Motor neuron (in vitro differentiated cells): ENCODE measurements around the gene THAP4. TPM values are rescaled to one million over a fixed set of nuclear protein-coding genes. Genes with fewer than 3 reads are reported as not detected.

ENCODE experiments used
- ATAC-seq, 8 experiments: fragments of 200-7000 bp; cut with Tn5 transposase; replicated peaks in 6 of 8; 2 replicates each; pipeline ENCODE4 v1.8.0; 2021; ENCODE audit warnings: mild to moderate bottlenecking in 8 of 8, moderate library complexity in 8 of 8
- H3K27ac ChIP-seq, 2 donors: fragments of 250-450 bp; sonication (Bioruptor Pico); 2 replicates each; pipeline ENCODE4 v1.9.0; 2021; ENCODE audit warnings: antibody characterized with exemption in 2 of 2, mild to moderate bottlenecking in 2 of 2, moderate library complexity in 1 of 2
- H3K4me1 ChIP-seq, 2 donors: fragments of 250-450 bp; sonication (Bioruptor Pico); replicated peaks in 1 of 2; 2 replicates each; pipeline ENCODE4 v1.6.1; 2021; ENCODE audit warnings: antibody characterized with exemption in 2 of 2, mild to moderate bottlenecking in 2 of 2, moderate library complexity in 1 of 2
- H3K4me3 ChIP-seq, 5 donors: fragments of 250-450 bp; sonication (Bioruptor Pico); 2 replicates each; pipeline ENCODE4 v1.9.0; 2021; ENCODE audit warnings: antibody characterized with exemption in 5 of 5, mild to moderate bottlenecking in 5 of 5, moderate library complexity in 4 of 5
- WGBS, 10 experiments: fragments of 450-650 bp; shearing (Covaris generic); methylation state at CpG; one replicate each; pipeline ENCODE4 v1.0.0; 2022; 5-methylcytosine and 5-hydroxymethylcytosine counted together
- in situ Hi-C, 9 experiments: fragments of 400-800 bp; cut with MboI; loops; one replicate each; pipeline ENCODE4 v1.15.0; 2021; ENCODE audit warnings: low sequenced_read_pairs in 9 of 9, low pct_unique_long_range_greater_than_20kb in 2 of 9; ENCODE audit not compliant: unreplicated experiment in 9 of 9
- total RNA-seq, 8 experiments: library from RNA; unstranded; fragments of 300-600 nt; gene quantifications; 2 replicates each; pipeline versions ENCODE4 v1.2.3 to v1.2.4, GENCODE V29; 2022

Gene THAP4
- total RNA-seq, 8 experiments from 2014 or later: 39.2 to 72.1 (median 48.9) TPM

DNA sequence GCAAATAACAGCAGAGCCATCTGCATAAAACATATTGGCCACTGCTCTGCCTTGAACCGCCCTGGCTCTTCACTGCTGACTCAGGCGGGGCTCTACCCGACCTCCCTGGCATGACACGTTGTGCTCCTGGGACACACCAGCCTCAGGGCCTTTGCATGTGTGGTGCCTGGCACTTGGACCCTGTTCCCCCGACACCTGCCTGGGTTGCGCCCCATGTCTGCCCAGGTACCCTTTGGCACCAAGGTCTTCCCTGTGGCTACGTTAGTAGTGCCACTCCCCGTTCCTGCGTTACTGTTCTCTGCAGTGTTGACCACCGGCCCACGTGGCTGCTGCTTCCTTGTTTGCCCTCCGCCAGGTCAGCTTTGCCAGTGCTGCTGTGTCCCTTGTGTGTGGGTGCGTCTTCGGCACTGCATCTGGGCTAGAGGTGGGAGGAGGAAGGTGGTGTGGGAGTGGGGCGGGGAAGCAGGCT, 20.9 kb upstream of the THAP4 start:
- peak in 2 of 8 experiments; percentile 84 to 85 for ATAC-seq
- Histone ChIP-seq H3K4me1 (no peaks in the 10 kb centered on the region), H3K4me3 (no peak overlapping the region), H3K27ac (no peak overlapping the region)
- 60 to 100% (median 85%) methylated on average over 1 to 6 of the region's 15 CpGs; no CpG with 5 or more reads in 4 of the 10 experiments for WGBS, 10 experiments
- in situ Hi-C loops: no loop called here

DNA sequence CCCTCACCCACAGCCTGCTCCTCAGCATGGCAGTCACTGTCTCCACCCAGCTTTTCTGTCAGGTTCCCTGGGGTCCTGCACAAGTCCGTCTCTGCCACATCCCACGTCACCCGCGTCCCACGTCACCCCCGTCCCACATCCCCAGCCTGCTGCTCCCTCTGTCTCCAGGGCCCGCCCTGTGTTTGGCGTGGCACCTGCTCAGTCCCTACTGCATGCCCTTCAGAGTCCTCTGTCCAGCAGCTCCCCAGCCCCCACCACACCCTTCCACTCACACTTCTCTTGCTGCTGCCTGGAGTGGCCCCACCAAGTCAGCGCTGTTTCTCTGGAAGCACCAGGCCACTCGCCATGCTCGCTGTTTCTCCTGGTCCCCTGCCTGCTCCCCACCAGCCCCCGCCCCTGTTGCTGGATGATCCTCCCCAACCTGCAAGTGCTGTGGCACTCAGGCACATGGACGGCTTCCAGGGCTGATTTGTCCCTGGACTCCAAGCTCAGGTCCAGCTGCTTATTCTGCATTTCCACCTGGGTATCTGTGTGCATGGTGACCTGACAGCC, 19.3 kb upstream of the THAP4 start:
- in situ Hi-C loops: no loop called here
- ATAC-seq: peak in 1 of 8 experiments; percentile 5
- no CpG with 5 or more reads among the region's 13 CpGs for WGBS, 10 experiments

DNA sequence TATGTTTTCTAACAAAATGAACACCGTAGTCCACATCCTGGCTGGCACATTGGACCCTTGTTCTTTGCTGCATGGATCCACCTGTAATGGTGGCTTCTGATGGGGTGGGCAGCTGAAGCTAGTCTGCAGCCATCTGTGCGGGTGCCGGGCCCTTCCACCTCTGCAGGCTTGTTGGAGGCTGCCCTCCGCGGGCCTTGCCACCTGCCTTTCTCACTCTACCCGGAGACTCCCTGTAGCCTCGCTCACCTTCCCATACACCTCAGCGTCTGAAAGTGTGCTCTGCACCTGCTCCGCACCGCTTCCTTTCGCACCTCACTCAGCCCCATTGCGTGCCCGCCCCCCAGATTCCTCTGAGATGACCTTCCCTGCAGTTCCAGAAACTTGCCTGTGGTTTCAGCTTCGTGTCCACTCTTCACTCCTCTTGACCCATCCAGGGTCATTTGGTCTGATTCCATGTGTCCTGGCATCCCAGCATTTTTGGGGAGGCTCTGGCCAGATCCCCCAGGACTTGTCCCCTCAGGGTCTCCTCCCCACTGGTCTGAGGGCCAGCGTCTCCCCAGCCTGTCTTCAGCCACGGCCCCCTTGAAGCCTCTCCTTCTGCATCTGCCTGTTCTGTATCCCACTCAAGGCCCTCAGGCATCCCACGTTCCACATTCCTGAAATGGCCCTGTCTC, 18.7 kb upstream of the THAP4 start:
- in situ Hi-C loops: no loop called here
- ATAC-seq: peak in 1 of 8 experiments; percentile 10

More for the DNA sequence above, 19.3 kb upstream of the THAP4 start:
- Histone ChIP-seq H3K4me1 (no peaks in the 10 kb centered on the region), H3K4me3 (no peak overlapping the region), H3K27ac (no peak overlapping the region)

GRCh38 chr2:241654551-241654950, 17.6 kb upstream of the THAP4 start:
- Histone ChIP-seq H3K27ac (no peak overlapping the region), H3K4me1 (no peaks in the 10 kb centered on the region), H3K4me3 (no peak overlapping the region)
- in situ Hi-C loops: no loop called here
- no peak for ATAC-seq
- WGBS, 10 experiments: 90 to 100% (median 100%) methylated on average over 1 to 6 of the region's 12 CpGs; no CpG with 5 or more reads in 3 of the 10 experiments

More for the DNA sequence above, 18.7 kb upstream of the THAP4 start:
- WGBS, 10 experiments: 60 to 100% (median 97%) methylated on average over 1 to 12 of the region's 17 CpGs; no CpG with 5 or more reads in 1 of the 10 experiments
- H3K27ac ChIP-seq: no peak overlapping the region
- H3K4me1 ChIP-seq: no peaks in the 10 kb centered on the region
- no peak overlapping the region for H3K4me3 ChIP-seq

DNA sequence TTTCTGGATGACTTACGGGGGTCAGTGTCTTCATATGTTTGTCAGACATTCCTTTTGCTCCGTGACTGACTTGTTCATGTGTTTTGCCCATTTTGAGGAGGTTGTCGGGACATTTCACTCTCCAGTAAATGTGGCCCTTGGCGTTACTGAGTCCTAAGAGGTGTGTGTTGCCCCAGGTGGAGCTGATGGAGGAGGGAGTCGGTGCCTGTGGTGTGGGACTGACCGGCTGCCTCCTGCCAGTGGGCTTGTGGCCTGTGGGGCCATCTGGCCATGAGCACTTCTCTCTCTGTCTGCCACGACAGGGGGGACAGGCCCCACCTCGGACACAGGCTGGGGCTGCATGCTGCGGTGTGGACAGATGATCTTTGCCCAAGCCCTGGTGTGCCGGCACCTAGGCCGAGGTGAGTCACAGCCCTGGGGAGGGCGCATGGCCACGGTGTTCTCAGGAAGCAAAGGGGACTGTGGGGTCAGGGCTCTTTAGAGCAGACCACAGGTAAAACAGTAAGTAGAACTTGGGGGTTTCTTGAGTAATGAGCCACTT, 16.3 kb upstream of the THAP4 start:
- Histone ChIP-seq H3K27ac (no peak overlapping the region), H3K4me3 (no peak overlapping the region), H3K4me1 (peaks cover 7 to 10% of the 10 kb centered on the region in 2 donors)
- 83 to 100% (median 98%) methylated on average over 1 to 7 of the region's 13 CpGs; no CpG with 5 or more reads in 2 of the 10 experiments for WGBS, 10 experiments
- in situ Hi-C loops: no loop called here
- ATAC-seq: no peak

DNA sequence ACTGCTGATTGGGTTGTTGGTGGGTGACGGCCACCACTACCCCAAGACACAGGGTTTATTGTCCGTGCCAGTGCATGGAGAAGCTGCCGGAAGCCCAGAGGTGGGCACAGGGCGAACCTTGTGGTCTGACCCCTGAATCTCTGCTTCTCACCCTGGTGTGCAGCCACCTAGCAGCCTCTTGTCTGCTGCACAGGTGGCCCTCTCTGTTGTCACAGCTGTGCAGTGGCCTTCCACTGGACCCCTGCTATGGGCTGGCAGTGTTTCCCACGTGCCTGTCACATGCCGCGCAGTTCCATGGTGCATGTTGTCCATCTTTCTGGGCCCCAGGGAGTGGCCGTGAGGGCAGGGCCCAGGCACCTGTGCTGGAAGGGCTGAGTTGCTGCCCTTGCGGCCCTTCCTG, 15.8 kb upstream of the THAP4 start:
- Histone ChIP-seq H3K4me3 (no peak overlapping the region), H3K27ac (no peak overlapping the region), H3K4me1 (peaks cover 10 to 15% of the 10 kb centered on the region in 2 donors)
- no peak for ATAC-seq
- in situ Hi-C loops: no loop called here
- WGBS, 10 experiments: 90 to 100% (median 93%) methylated on average over 1 to 6 of the region's 9 CpGs; no CpG with 5 or more reads in 5 of the 10 experiments

DNA sequence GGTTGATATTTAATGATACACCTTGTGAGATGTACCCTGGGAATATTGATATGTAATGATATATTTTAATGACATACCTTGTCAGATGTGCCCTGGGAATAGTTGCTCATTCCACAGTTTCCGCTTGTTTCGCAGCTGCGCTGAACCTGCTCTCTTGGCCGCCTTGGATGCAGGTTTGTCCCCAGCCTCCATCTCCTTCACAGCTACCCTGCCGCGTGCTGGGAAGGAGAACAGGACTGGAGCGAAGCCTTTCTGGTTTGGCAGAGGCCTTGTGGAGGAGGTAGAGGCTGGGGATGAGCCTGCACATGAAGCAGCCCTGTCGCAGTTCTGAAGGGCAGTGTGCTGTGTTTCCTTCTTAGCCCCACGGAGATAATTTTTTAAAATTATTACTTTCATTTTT, 15.2 kb upstream of the THAP4 start:
- Histone ChIP-seq H3K4me1 (peaks cover 10 to 17% of the 10 kb centered on the region in 2 donors), H3K4me3 (no peak overlapping the region), H3K27ac (no peak overlapping the region)
- ATAC-seq: no peak
- 80 to 100% (median 92%) methylated on average over 1 to 9 of the region's 9 CpGs; no CpG with 5 or more reads in 4 of the 10 experiments for WGBS, 10 experiments
- in situ Hi-C loops: no loop called here

GRCh38 chr2:241649927-241650326, 13.0 kb upstream of the THAP4 start:
- 77 to 98% (median 88%) methylated on average over 1 to 6 of the region's 6 CpGs; no CpG with 5 or more reads in 2 of the 10 experiments for WGBS, 10 experiments
- ATAC-seq: no peak
- in situ Hi-C loops: no loop called here
- Histone ChIP-seq H3K27ac (no peak overlapping the region), H3K4me1 (peaks cover 10 to 17% of the 10 kb centered on the region in 2 donors), H3K4me3 (no peak overlapping the region)

DNA sequence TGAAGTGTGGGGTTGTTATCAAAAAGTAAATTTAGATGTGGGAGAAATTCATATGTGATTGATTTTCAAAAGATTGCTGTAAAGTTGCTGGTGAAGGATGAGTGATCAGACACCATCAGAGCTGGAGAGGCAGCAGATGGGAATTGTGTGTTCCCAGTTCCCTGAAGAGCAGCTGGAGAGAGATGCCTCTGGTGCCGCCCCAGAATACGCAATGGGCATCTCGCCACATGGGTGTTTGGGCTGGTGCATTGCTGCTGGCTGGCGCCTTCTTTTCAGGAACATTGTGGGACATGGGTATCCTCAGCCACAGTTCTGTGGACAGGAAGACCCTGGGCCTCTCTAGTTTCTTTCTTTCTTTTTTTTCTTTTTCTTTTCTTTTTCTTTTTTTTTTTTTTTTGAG, 12.4 kb upstream of the THAP4 start:
- in situ Hi-C loops: no loop called here
- Histone ChIP-seq H3K27ac (no peak overlapping the region), H3K4me1 (peaks cover 10 to 17% of the 10 kb centered on the region in 2 donors), H3K4me3 (no peak overlapping the region)
- 63 to 100% (median 90%) methylated on average over 1 to 4 of the region's 4 CpGs; no CpG with 5 or more reads in 1 of the 10 experiments for WGBS, 10 experiments
- ATAC-seq: peak in 2 of 8 experiments; percentile 16 to 57

DNA sequence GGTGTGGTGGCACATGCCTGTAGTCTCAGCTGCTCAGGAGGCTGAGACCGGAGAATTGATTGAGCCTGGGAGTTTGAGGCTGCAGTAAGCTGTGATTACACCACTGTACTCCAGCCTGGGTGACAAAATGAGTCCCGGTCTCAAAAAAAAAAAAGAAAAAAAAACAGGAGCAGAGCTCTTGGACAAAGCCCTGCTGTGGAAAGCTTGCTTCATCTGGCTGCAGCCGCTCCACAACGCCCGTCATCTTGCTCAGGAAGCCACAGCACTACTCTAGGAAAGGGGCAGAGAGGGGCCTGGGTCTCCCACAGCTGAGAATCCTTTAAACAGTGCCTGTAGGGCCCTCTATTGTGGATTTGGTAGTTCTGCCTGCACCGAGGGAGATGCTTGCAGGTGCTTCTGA, 11.5 kb upstream of the THAP4 start:
- in situ Hi-C loops: no loop called here
- H3K27ac ChIP-seq: peak overlapping the region; percentile 73 to 77
- H3K4me3 ChIP-seq: no peak overlapping the region
- peaks cover 10 to 17% of the 10 kb centered on the region in 2 donors for H3K4me1 ChIP-seq
- WGBS, 10 experiments: 13 to 92% (median 67%) methylated on average over 1 to 5 of the region's 6 CpGs; no CpG with 5 or more reads in 1 of the 10 experiments
- peak in 7 of 8 experiments; percentile 21 to 94 (median 87) for ATAC-seq

GRCh38 chr2:241645915-241646645, 9.1 kb upstream of the THAP4 start:
- Histone ChIP-seq H3K4me1 (peaks cover 17% of the 10 kb centered on the region in 2 donors), H3K4me3 (no peak overlapping the region), H3K27ac (no peak overlapping the region)
- in situ Hi-C loops: no loop called here
- WGBS, 10 experiments: 65 to 100% (median 94%) methylated on average over 1 to 13 of the region's 14 CpGs
- no peak for ATAC-seq

- in situ Hi-C loops: no loop called here
- Histone ChIP-seq H3K4me3 (no peak overlapping the region), H3K27ac (no peak overlapping the region), H3K4me1 (peaks cover 17 to 19% of the 10 kb centered on the region in 2 donors)
- WGBS, 10 experiments: 57 to 100% (median 84%) methylated on average over 1 to 7 of the region's 26 CpGs
- ATAC-seq: no peak
These were observed 8.3 kb upstream of the THAP4 start for GRCh38 chr2:241645056-241645914.
